NT2/D1 (cell line): ENCODE data around the gene ZNF618.

Source experiments
- DNase-seq: peaks from one replicate; pipeline ENCODE4 v3.0.0-alpha.2; 2011; ENCODE audit warnings: low read depth, low spot score
- H3K27me3 ChIP-seq: 2 replicates; pipeline ENCODE4 v1.6.0; 2011; ENCODE audit warnings: mild to moderate bottlenecking; ENCODE audit not compliant: insufficient read length, insufficient read depth
- H3K36me3 ChIP-seq: 2 replicates; pipeline ENCODE4 v1.6.1; 2011; ENCODE audit warnings: mild to moderate bottlenecking, low read length, mixed read lengths; ENCODE audit not compliant: insufficient read depth, insufficient read length
- H3K4me1 ChIP-seq: 2 replicates; pipeline ENCODE4 v1.5.1; 2011; ENCODE audit not compliant: insufficient read depth, insufficient read length
- H3K4me3 ChIP-seq: 2 replicates; pipeline ENCODE4 v1.5.1; 2011; ENCODE audit warnings: low read depth; ENCODE audit not compliant: insufficient read length
- H3K9ac ChIP-seq: 2 replicates; pipeline ENCODE4 v1.6.0; 2011; ENCODE audit warnings: low read depth; ENCODE audit not compliant: insufficient read length
- H3K9me3 ChIP-seq: 2 replicates; pipeline ENCODE4 v1.5.1; 2011; ENCODE audit warnings: mild to moderate bottlenecking, low read length; ENCODE audit not compliant: insufficient read depth
- SUZ12 ChIP-seq: IDR thresholded peaks from 2 replicates; pipeline ENCODE4 v1.6.1; 2011; ENCODE audit not compliant: insufficient read length, insufficient read depth; ENCODE audit errors: extremely low read depth
- YY1 ChIP-seq: IDR thresholded peaks from 2 replicates; pipeline ENCODE4 v1.6.1; 2011; ENCODE audit not compliant: insufficient read length, insufficient read depth
- ZNF274 ChIP-seq: IDR thresholded peaks from 2 replicates; pipeline ENCODE4 v1.6.1; 2011; ENCODE audit warnings: mild to moderate bottlenecking, low read depth, low read length

The ZNF618 gene

DNA sequence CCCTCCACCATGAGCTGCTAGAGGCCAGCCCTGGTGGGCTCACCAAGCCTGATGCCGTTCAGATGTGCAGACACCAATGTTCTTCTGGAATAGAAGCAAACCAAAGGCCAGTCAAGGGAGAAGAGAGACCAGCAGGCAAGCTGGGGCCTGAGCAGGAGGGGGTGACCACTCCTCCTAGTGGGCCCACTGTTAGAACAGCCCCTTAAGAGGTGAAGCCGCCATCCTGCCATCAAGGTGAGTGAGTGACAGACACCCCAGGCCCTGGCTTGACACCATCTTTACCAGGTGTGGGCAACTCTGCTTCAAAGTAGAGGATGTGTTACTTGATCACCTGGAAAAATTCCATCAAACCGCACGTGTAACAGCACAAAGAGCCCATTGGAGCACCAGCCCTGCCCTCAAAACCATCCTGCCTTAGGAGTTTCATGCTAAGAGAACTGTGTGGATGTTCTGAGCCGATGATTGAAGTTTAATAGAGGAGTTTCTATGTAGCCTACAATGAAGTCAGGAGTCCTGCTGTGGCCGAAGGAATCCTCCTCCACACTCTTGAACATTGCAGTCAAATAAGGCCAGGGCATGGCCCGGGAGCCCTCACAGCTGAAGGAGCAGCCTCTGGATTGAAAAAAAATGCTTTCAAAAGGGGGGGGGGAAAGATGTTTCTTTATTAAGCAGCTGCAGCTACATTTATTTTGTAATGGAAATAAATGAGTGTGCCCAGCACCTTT lies 181.2 kb downstream of the ZNF618 start:
- Histone ChIP-seq H3K27me3 (no peaks in the 10 kb centered on the region), H3K4me3 (no peak overlapping the region), H3K9ac (no peak overlapping the region), H3K36me3 (peaks cover 6% of the 10 kb centered on the region), H3K4me1 (peaks cover 2% of the 10 kb centered on the region), H3K9me3 (no peaks in the 10 kb centered on the region)
- DNase-seq, result no peak
- no peak for TF ChIP-seq YY1
- no peak for TF ChIP-seq SUZ12
- TF ChIP-seq ZNF274, result no peak

DNA sequence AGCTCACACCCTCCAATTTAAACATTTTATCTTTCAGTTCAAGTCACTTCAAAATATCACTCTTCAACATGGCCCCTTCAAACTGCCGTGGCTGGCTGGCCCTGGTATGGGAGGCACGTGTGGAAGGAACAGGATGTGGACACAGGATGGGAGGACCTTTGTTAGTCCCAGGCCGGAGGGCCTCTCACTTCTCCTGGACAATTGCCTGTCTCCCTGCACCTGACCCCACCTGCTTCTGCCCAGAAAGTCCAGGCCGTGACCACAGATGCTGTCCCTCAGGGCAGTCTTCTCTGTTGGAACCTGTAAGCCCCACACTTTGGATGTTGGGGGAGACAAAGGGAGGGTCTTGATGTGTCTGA lies 182.6 kb downstream of the ZNF618 start:
- H3K4me3 ChIP-seq, result no peak overlapping the region
- no peak overlapping the region for H3K9ac ChIP-seq
- H3K27me3 ChIP-seq, result no peaks in the 10 kb centered on the region
- H3K4me1 ChIP-seq, result peaks cover 2% of the 10 kb centered on the region
- TF ChIP-seq ZNF274 (no peak), SUZ12 (no peak), YY1 (no peak)
- no peaks in the 10 kb centered on the region for H3K36me3 ChIP-seq
- H3K9me3 ChIP-seq, result no peaks in the 10 kb centered on the region
- DNase-seq, result no peak

DNA sequence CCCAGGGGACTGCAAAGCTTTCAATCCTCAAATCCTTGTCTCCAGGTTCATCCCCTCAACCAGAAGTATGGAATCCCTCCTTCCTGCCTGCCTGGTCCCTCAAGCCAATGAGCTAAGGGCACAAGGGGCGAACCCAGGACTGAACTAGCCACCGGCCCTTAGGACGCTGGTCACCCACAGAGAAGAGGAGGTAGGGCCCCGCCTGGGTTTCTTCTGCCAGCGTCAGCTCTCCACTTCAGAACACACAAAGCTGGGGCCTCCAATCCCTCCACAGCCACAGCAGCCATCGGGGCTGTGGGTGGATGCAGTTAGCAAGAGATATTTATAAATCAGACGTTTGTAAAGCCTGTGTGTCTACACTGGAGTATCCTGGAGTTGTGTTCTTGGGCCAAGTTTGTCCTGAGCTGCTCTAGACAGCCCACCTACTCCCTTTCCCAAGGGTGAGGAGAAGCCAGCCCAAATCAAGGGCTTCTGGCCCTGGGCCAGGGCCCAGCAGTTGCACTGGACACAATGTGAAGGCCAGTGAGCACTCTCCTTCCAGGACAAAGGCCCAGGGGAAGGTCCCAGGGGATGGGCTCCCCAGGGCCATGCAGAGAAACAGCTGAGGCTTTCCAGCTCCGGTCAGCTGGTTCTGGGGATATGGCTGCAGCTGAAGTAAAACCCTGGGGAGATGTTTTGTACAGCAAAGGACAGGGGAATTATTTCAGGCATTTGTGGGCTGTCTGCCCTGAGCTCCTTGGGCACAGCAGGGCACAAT lies 183.1 kb downstream of the ZNF618 start:
- Histone ChIP-seq H3K4me3 (no peak overlapping the region), H3K36me3 (no peaks in the 10 kb centered on the region), H3K9me3 (no peaks in the 10 kb centered on the region), H3K4me1 (peaks cover 2% of the 10 kb centered on the region), H3K27me3 (no peaks in the 10 kb centered on the region), H3K9ac (no peak overlapping the region)
- no peak for TF ChIP-seq ZNF274
- TF ChIP-seq SUZ12, result no peak
- no peak for TF ChIP-seq YY1
- no peak for DNase-seq

DNA sequence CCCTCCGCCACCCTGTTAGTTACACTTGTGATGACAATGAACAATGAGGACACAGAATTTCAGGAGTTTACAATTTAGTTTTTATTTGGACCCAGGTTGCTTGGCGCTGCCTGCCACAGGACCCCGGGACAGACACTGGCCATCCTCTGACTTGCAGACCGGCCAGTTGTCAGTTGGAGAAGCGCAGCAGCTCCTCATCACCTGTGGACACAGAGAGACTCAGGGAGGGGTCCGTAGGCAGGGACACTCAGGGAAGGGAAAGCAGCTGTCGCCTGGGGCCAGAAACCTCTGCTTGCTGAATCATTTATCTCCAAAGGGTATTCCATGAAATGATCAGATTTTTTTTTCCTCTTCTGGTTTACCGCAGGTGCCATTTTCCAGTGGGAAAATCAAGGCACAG lies 184.0 kb downstream of the ZNF618 start:
- Histone ChIP-seq H3K4me1 (peaks cover 1% of the 10 kb centered on the region), H3K9ac (no peak overlapping the region), H3K4me3 (no peak overlapping the region), H3K9me3 (no peaks in the 10 kb centered on the region), H3K27me3 (no peaks in the 10 kb centered on the region), H3K36me3 (no peaks in the 10 kb centered on the region)
- no peak for TF ChIP-seq ZNF274
- no peak for TF ChIP-seq YY1
- TF ChIP-seq SUZ12, result no peak
- DNase-seq, result no peak

DNA sequence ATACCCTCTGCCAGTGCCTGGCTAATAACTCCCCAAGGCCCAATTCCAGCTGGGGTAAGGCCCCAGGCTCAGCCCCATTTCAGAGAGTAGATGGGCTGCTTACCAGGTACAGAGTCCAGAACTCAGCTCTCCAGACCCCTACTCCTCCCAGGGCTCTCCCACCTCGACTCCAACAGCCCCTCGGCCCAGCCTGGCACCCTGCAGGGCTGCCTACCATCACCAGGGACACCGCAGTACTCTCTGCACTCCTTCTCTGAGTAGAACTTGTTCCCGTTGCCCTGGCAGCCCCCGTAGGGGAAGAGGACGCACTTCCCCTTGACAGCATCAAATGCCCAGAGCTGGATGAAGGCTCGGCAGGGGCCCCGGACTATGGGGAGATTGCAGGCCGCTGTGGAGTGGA lies 184.6 kb downstream of the ZNF618 start:
- DNase-seq, result no peak
- H3K27me3 ChIP-seq, result no peaks in the 10 kb centered on the region

DNA sequence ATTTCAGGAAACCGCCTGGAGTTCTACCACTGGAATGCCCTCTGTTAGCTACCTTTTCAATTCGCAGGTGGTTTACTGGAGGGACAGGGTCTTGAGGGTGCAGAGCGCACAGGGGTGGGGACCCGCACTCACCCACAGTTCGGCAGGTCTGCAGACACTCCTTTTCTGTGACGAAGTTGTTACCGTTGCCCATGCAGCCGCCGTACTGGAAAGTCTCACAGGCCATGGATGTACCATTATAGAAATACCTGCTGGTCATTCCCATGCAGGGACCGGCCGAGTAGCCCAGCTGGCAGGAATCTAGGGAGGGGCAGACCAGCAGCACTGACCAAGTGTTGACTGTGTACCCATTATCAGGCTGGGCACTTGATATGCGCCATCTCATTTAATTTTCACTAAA lies 185.2 kb downstream of the ZNF618 start:
- H3K9ac ChIP-seq, result no peak overlapping the region
- no peak for DNase-seq
- no peak overlapping the region for H3K4me3 ChIP-seq
- no peak for TF ChIP-seq SUZ12
- TF ChIP-seq ZNF274, result no peak
- no peak for TF ChIP-seq YY1
- no peaks in the 10 kb centered on the region for H3K9me3 ChIP-seq
- no peaks in the 10 kb centered on the region for H3K27me3 ChIP-seq
- H3K4me1 ChIP-seq, result no peaks in the 10 kb centered on the region
- H3K36me3 ChIP-seq, result no peaks in the 10 kb centered on the region

More for the DNA sequence above, 184.6 kb downstream of the ZNF618 start:
- H3K36me3 ChIP-seq, result no peaks in the 10 kb centered on the region
- H3K9me3 ChIP-seq, result no peaks in the 10 kb centered on the region
- H3K4me3 ChIP-seq, result no peak overlapping the region
- H3K9ac ChIP-seq, result no peak overlapping the region
- no peak for TF ChIP-seq SUZ12
- no peak for TF ChIP-seq YY1
- no peak for TF ChIP-seq ZNF274
- H3K4me1 ChIP-seq, result no peaks in the 10 kb centered on the region

DNA sequence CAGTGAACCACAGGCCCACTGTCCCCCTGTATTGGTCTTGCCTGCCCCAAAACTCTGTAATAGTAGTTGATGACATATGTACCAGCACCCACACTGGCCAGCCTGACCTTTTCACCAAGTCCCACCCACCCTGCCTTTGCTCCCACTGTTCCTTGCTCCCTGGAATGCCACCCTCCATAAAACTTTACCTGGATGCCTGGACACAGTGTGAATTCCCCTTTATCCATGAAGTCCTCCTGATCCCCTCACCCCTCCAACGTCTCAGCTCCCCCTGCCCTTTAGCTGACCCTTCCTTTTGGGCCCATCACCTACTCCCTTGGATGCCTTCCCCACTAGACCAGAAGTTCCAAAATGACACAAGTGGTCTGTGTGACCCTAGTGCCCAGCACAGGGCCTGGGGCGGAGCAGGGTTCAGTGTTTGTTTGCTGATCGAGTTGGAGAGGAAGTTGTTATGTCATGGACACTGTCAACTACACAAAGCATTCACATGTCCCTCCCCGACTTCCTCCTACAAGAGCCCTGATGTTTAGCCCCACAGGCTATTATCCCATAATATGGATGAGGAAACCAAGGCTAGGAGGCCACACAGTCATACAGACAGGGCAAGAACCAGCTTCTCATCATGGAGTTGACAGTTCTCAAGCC lies 185.8 kb downstream of the ZNF618 start:
- H3K27me3 ChIP-seq, result no peaks in the 10 kb centered on the region
- TF ChIP-seq SUZ12 (no peak), ZNF274 (no peak), YY1 (no peak)
- no peaks in the 10 kb centered on the region for H3K9me3 ChIP-seq
- no peak overlapping the region for H3K4me3 ChIP-seq
- no peaks in the 10 kb centered on the region for H3K36me3 ChIP-seq
- no peak for DNase-seq
- no peaks in the 10 kb centered on the region for H3K4me1 ChIP-seq
- H3K9ac ChIP-seq, result no peak overlapping the region
